GM12878 (cell line): ENCODE results near the gene YTHDC1. TPM values are rescaled to one million over a fixed set of nuclear protein-coding genes. Genes with fewer than 3 reads are reported as not detected.

Experiments used
- ATAC-seq: fragments of 200-7000 bp; cut with Tn5 transposase; 3 replicates; pipeline ENCODE4 v1.9.1; 2020; ENCODE audit warnings: mild to moderate bottlenecking, moderate library complexity
- BruUV-seq: library from RNA; stranded (reverse); fragments of 400-500 nt; replicated peaks from 2 replicates; lab custom pipeline; 2021; lab: Mats Ljungman, UMichigan
- CTCF ChIA-PET: fragments of 300-600 bp; sonication (Branson Sonifier 250); formaldehyde crosslinking; extraction: SDS; loops from one replicate; lab custom pipeline; 2021; ENCODE audit warnings: inconsistent platforms; lab: Yijun Ruan, JAX
- POLR2A ChIA-PET: fragments of 350-600 bp; formaldehyde crosslinking; extraction: SDS; loops from one replicate; lab custom pipeline; 2021; ENCODE audit warnings: inconsistent platforms; lab: Charles Lee
- RAD21 ChIA-PET: fragments of 300-600 bp; sonication (Branson Sonifier 250); formaldehyde crosslinking; loops from one replicate; lab custom pipeline; 2023; ENCODE audit warnings: antibody characterized with exemption; ENCODE audit not compliant: unreplicated experiment; lab: Charles Lee
- SMC1A ChIA-PET: fragments of 300-600 bp; sonication (Branson Sonifier 250); formaldehyde crosslinking; loops from one replicate; lab custom pipeline; 2023; ENCODE audit not compliant: unreplicated experiment, uncharacterized antibody; lab: Charles Lee
- DNase-seq: peaks from one replicate; pipeline ENCODE4 v3.0.0-alpha.2; 2011; ENCODE audit warnings: low read depth, low spot score
- FAIRE-seq: peaks from 3 replicates; lab custom pipeline; 2011; peaks lifted over from hg19 to GRCh38; lab: Jason Lieb, UNC
- H2AFZ ChIP-seq: 2 replicates; pipeline ENCODE4 v1.6.0; 2011; ENCODE audit warnings: low read depth, low read length, control low read depth; ENCODE audit not compliant: control insufficient read depth
- H3K27ac ChIP-seq: 2 replicates; pipeline ENCODE4 v1.5.1; 2011; ENCODE audit warnings: control low read depth; ENCODE audit not compliant: control insufficient read depth, insufficient read depth
- H3K27me3 ChIP-seq, 2 experiments: replicated peaks in 1 of 2; 2 replicates each; pipeline versions ENCODE4 v1.6.0 to v1.6.1; 2011; ENCODE audit warnings: low read length in 1 of 2; ENCODE audit not compliant: control insufficient read depth in 2 of 2, insufficient read depth in 2 of 2
- H3K36me3 ChIP-seq, 2 experiments: 2 replicates each; pipeline ENCODE4 v1.5.1; 2011; ENCODE audit warnings: low read length in 1 of 2; ENCODE audit not compliant: control insufficient read depth in 2 of 2, insufficient read depth in 2 of 2
- H3K4me1 ChIP-seq: 2 replicates; pipeline ENCODE4 v1.6.1; 2011; ENCODE audit warnings: mild to moderate bottlenecking, low read length, moderate library complexity, mixed read lengths; ENCODE audit not compliant: control insufficient read depth, insufficient read depth
- H3K4me2 ChIP-seq: 2 replicates; pipeline ENCODE4 v1.6.0; 2011; ENCODE audit warnings: control low read depth; ENCODE audit not compliant: control insufficient read depth, insufficient read depth
- H3K4me3 ChIP-seq: fragments of 200-600 bp; sonication (generic); 2 replicates; pipeline ENCODE4 v1.5.1; 2016
- H3K79me2 ChIP-seq: 2 replicates; pipeline ENCODE4 v1.6.0; 2011; ENCODE audit warnings: low read length; ENCODE audit not compliant: control insufficient read depth, insufficient read depth
- H3K9ac ChIP-seq: 2 replicates; pipeline ENCODE4 v1.8.0; 2011; ENCODE audit warnings: low read length, control low read depth, mixed read lengths; ENCODE audit not compliant: control insufficient read depth, insufficient read depth
- H3K9me3 ChIP-seq: replicated peaks from 3 replicates; pipeline ENCODE4 v1.5.1; 2011; ENCODE audit warnings: mild to moderate bottlenecking, low read length; ENCODE audit not compliant: control insufficient read depth, insufficient read depth
- H4K20me1 ChIP-seq: 2 replicates; pipeline ENCODE4 v1.6.0; 2011; ENCODE audit not compliant: control insufficient read depth, insufficient read depth
- ASH2L ChIP-seq: fragments of 300-600, 200-600 bp; sonication (generic); IDR thresholded peaks from 2 replicates; pipeline ENCODE4 v1.6.1; 2017; ENCODE audit warnings: low read depth, mild to moderate bottlenecking, borderline replicate concordance
- IRF5 ChIP-seq: fragments of 450-650 bp; IDR thresholded peaks from 2 replicates; pipeline ENCODE4 v1.6.1; 2017; ENCODE audit warnings: borderline replicate concordance
- JUNB ChIP-seq: IDR thresholded peaks from 2 replicates; pipeline ENCODE4 v1.6.1; 2016; ENCODE audit warnings: antibody characterized with exemption, mild to moderate bottlenecking
- NFYA ChIP-seq: IDR thresholded peaks from 2 replicates; pipeline ENCODE4 v1.6.1; 2011; ENCODE audit warnings: low read depth, mild to moderate bottlenecking, low read length, improper control_type of control experiment, borderline replicate concordance
- PKNOX1 ChIP-seq: fragments of 450-650 bp; IDR thresholded peaks from 2 replicates; pipeline ENCODE4 v1.6.1; 2016; ENCODE audit warnings: mild to moderate bottlenecking
- SRF ChIP-seq, 2 experiments: IDR thresholded peaks; 2 replicates each; pipeline ENCODE4 v1.6.1; 2011; ENCODE audit warnings: low read depth in 2 of 2, low read length in 2 of 2, mild to moderate bottlenecking in 1 of 2, moderate library complexity in 1 of 2
- ZBED1 ChIP-seq: IDR thresholded peaks from 2 replicates; pipeline ENCODE4 v1.6.1; 2016; ENCODE audit warnings: borderline replicate concordance
- WGBS: methylation state at CpG from one replicate; pipeline ENCODE4 v1.1.6; 2016; ENCODE audit warnings: low lambda C conversion rate; ENCODE audit not compliant: insufficient replicate concordance, insufficient coverage; ENCODE audit errors: missing lambda C conversion rate; 5-methylcytosine and 5-hydroxymethylcytosine counted together
- in situ Hi-C: fragments of 300-500 bp; cut with MboI; formaldehyde crosslinking; loops from 9 replicates; pipeline ENCODE4 v1.14.3; 2018; ENCODE audit warnings: mixed read lengths
- intact Hi-C: fragments of 100-400 bp; cut with micrococcal nuclease; formaldehyde crosslinking; loops from one replicate; pipeline ENCODE4 v1.14.2; 2022; ENCODE audit not compliant: unreplicated experiment
- polyA plus RNA-seq, 11 experiments: library from polyadenylated mRNA; depleted of rRNA in 4 of 11; unstranded in 6 of 11; stranded (reverse) in 5 of 11; fragments of >200 nt; fragmentation: Nextera tagmentation in 4 of 11; fragmentation: Illumina TruSeq in 1 of 11; extraction: Ambion mirVana in 4 of 11; extraction: Trizol in 1 of 11; gene quantifications; 1 replicate in 1 of 11; 2 replicates in 10 of 11; pipeline versions ENCODE4 v1.2.1 to v1.2.3, GENCODE V29; 2011 to 2016; ENCODE audit warnings: inconsistent platforms in 2 of 11, missing spikeins in 2 of 11, low read depth in 1 of 11
- total RNA-seq, 4 experiments: library from RNA; depleted of rRNA in 3 of 4; stranded (reverse); fragments of >200 nt in 3 of 4; fragmentation: Illumina TruSeq in 1 of 4; extraction: Trizol in 1 of 4; gene quantifications; 2 replicates each; pipeline versions ENCODE4 v1.2.1 to v1.2.3, GENCODE V29; 2013 to 2021

YTHDC1 gene
- total and polyA plus RNA-seq, 10 of the 15 experiments (the other 5 are each of a cell fraction or from before 2014, with no cell fraction given) = 18.7 to 83.2 (median 47.5) TPM

GRCh38 chr4:68347845-68348244 lies 2.0 kb downstream of the YTHDC1 start (continued):
- TF ChIP-seq ZBED1 = no peak
- TF ChIP-seq ASH2L = no peak
- TF ChIP-seq PKNOX1 = no peak
- TF ChIP-seq IRF5 = no peak

GRCh38 chr4:68346461-68346860 lies 3.4 kb downstream of the YTHDC1 start:
- ATAC-seq (peak; percentile 8), FAIRE-seq (no peak)
- Histone ChIP-seq H3K27me3 (no peaks in the 10 kb centered on the region), H3K9ac (no peak overlapping the region), H3K79me2 (peaks cover 84% of the 10 kb centered on the region), H3K9me3 (no peaks in the 10 kb centered on the region; the same call in 2 of the 3 replicates), H3K36me3 (peaks cover 0 to 11% of the 10 kb centered on the region in 2 experiments; a peak in 1 of 4 replicates)
- BruUV-seq = no TSS peak
- CTCF ChIA-PET = no interaction called here
- TF ChIP-seq JUNB = peak; percentile 60
- TF ChIP-seq SRF (IDR thresholded peaks at IDR 0.05; ENCODE audit: low read depth in 2 of 2, low read length in 2 of 2) = 0 out of 4 replicates have a peak, but pooled peaks of 1 of the 2 experiments have one; percentile 61
- no peak for TF ChIP-seq NFYA
- TF ChIP-seq, all 136 proteins: peak for 2
- ChIA-PET SMC1A (interaction anchor here (0.6 kb wide), 1 partner anchor 23 kb away, joined by 3 read pairs; no protein-coding TSS in a partner anchor), RAD21 (no interaction called here), POLR2A (no interaction called here)
- in situ Hi-C loops (loop anchor here (10.0 kb wide), 1 partner anchor 642 kb away; the partner anchor contains the start of gene UBA6), intact Hi-C loops (loop anchor here (5.0 kb wide), 2 partner anchors 644 to 711 kb away; partner anchors contain the start of gene UBA6)
- Histone ChIP-seq H3K4me3 (no peak overlapping the region), H3K4me2 (no peak overlapping the region; the same call in 1 of the 2 replicates), H3K4me1 (no peaks in the 10 kb centered on the region; the same call in 1 of the 2 replicates), H2AFZ (no peak overlapping the region), H3K27ac (no peak overlapping the region; the same call in 1 of the 2 replicates), H4K20me1 (peaks cover 12% of the 10 kb centered on the region)
- 68% methylated on average over 3 of the region's 3 CpGs for WGBS
- DNase-seq = no peak
